Esophagus muscularis mucosa (tissue), 4 donors: Measurements from ENCODE around the gene RCC1. TPM values are rescaled to one million over a fixed set of nuclear protein-coding genes. Genes with fewer than 3 reads are reported as not detected.
"Not testable (repeated sequence)": the region's sequence is repeated elsewhere in the genome, so short reads cannot be mapped to it uniquely, and the experiment has no call there.

Experiments
- DNase-seq: peaks from one replicate; pipeline ENCODE4 v3.0.0-alpha.2; 2017; ENCODE audit errors: extremely low spot score
- H3K27ac ChIP-seq, 4 donors: fragments of 200-600 bp; sonication (generic); replicated peaks in 1 of 4; 1 replicate in 3 of 4; 2 replicates in 1 of 4; pipeline ENCODE4 v1.5.1; 2016 to 2019; ENCODE audit warnings: mild to moderate bottlenecking in 1 of 4
- H3K27me3 ChIP-seq, 4 donors: fragments of 200-600 bp; sonication (generic); one replicate each; pipeline versions ENCODE4 v1.5.1 to v1.6.0; 2016 to 2019
- H3K36me3 ChIP-seq, 4 donors: fragments of 200-600 bp; sonication (generic); one replicate each; pipeline ENCODE4 v1.5.1; 2016 to 2019
- H3K4me1 ChIP-seq, 4 donors: fragments of 200-600 bp; sonication (generic); one replicate each; pipeline ENCODE4 v1.5.1; 2016 to 2019
- H3K4me3 ChIP-seq, 4 donors: fragments of 200-600 bp; sonication (generic); 1 replicate in 2 of 4; 2 replicates in 2 of 4; pipeline ENCODE4 v1.5.1; 2016 to 2019; ENCODE audit warnings: mild to moderate bottlenecking in 4 of 4, moderate library complexity in 1 of 4
- H3K9me3 ChIP-seq, 4 donors: fragments of 200-600 bp; sonication (generic); 1 replicate in 3 of 4; 2 replicates in 1 of 4; pipeline ENCODE4 v1.5.1; 2016 to 2019
- CTCF ChIP-seq, 3 experiments: fragments of 200-600 bp in 2 of 3; fragments of 450-650 bp in 1 of 3; sonication (generic) in 2 of 3; IDR thresholded peaks; one replicate each; pipeline ENCODE4 v1.5.1; 2017 to 2019; ENCODE audit warnings: antibody characterized with exemption in 3 of 3, mild to moderate bottlenecking in 2 of 3, moderate library complexity in 1 of 3
- EP300 ChIP-seq: sonication (generic); formaldehyde crosslinking; IDR thresholded peaks from one replicate; pipeline ENCODE4 v1.6.1; 2017; ENCODE audit warnings: antibody characterized with exemption
- POLR2A ChIP-seq: fragments of 450-650 bp; IDR thresholded peaks from one replicate; pipeline ENCODE4 v1.6.1; 2017; ENCODE audit warnings: antibody characterized with exemption, moderate library complexity, mild to moderate bottlenecking, low read depth
- POLR2AphosphoS5 ChIP-seq, 2 donors: sonication (generic); formaldehyde crosslinking; IDR thresholded peaks; one replicate each; pipeline ENCODE4 v1.6.1; 2017; ENCODE audit warnings: antibody characterized with exemption in 2 of 2
- WGBS: methylation state at CpG from one replicate; pipeline ENCODE4 v1.1.5; 2018; 5-methylcytosine and 5-hydroxymethylcytosine counted together
- intact Hi-C: fragments of 100-400 bp; cut with DNase I; formaldehyde crosslinking; loops from one replicate; pipeline ENCODE4 v1.15.1; 2023
- total RNA-seq, 4 donors: library from RNA; depleted of rRNA; stranded (reverse); fragments of >200 nt; gene quantifications; one replicate each; pipeline versions ENCODE4 v1.1.0 to v1.2.1, GENCODE V29; 2016

RCC1 gene
- total RNA-seq, 4 donors from 2014 or later, result 8.3 to 17.1 (median 11.3) TPM

GRCh38 chr1:28564310-28564709 is 58.5 kb downstream of the RCC1 start:
- TF ChIP-seq POLR2AphosphoS5 (IDR thresholded peaks at IDR 0.05) (no peak), POLR2A (no peak), EP300 (no peak), CTCF (IDR thresholded peaks at IDR 0.05) (no peak)
- Histone ChIP-seq H3K4me1 (no peaks in the 10 kb centered on the region), H3K9me3 (no peaks in the 10 kb centered on the region), H3K36me3 (peaks cover 87 to 100% (median 100%) of the 10 kb centered on the region in 4 donors), H3K4me3 (no peak overlapping the region), H3K27ac (no peak overlapping the region), H3K27me3 (no peaks in the 10 kb centered on the region)
- intact Hi-C loops, result no loop called here
- DNase-seq, result no peak

GRCh38 chr1:28565040-28565439 is 59.2 kb downstream of the RCC1 start:
- 100% methylated on average over 7 of the region's 7 CpGs for WGBS
- H3K36me3 ChIP-seq, result peaks cover 84 to 100% (median 96%) of the 10 kb centered on the region in 4 donors
- TF ChIP-seq CTCF (IDR thresholded peaks at IDR 0.05), result no peak
- no peak for TF ChIP-seq EP300
- no peak for TF ChIP-seq POLR2AphosphoS5 (IDR thresholded peaks at IDR 0.05)
- TF ChIP-seq POLR2A, result no peak
- DNase-seq, result no peak
- no peaks in the 10 kb centered on the region for H3K27me3 ChIP-seq
- intact Hi-C loops, result no loop called here
- H3K4me3 ChIP-seq, result no peak overlapping the region
- H3K4me1 ChIP-seq, result no peaks in the 10 kb centered on the region
- H3K9me3 ChIP-seq, result no peaks in the 10 kb centered on the region
- no peak overlapping the region for H3K27ac ChIP-seq

GRCh38 chr1:28565726-28566125 is 59.9 kb downstream of the RCC1 start:
- peaks cover 84 to 100% (median 94%) of the 10 kb centered on the region in 4 donors for H3K36me3 ChIP-seq

GRCh38 chr1:28566931-28567330 is 61.1 kb downstream of the RCC1 start:
- TF ChIP-seq POLR2A (no peak), CTCF (IDR thresholded peaks at IDR 0.05) (no peak), POLR2AphosphoS5 (IDR thresholded peaks at IDR 0.05) (no peak), EP300 (no peak)
- Histone ChIP-seq H3K27me3 (no peaks in the 10 kb centered on the region), H3K4me1 (no peaks in the 10 kb centered on the region), H3K9me3 (no peaks in the 10 kb centered on the region), H3K36me3 (peaks cover 74 to 100% (median 94%) of the 10 kb centered on the region in 4 donors), H3K27ac (no peak overlapping the region), H3K4me3 (no peak overlapping the region)
- no peak for DNase-seq
- intact Hi-C loops, result no loop called here
- 100% methylated on average over 2 of the region's 2 CpGs for WGBS

More at GRCh38 chr1:28565726-28566125, 59.9 kb downstream of the RCC1 start:
- H3K9me3 ChIP-seq, result no peaks in the 10 kb centered on the region
- no peak for TF ChIP-seq POLR2AphosphoS5 (IDR thresholded peaks at IDR 0.05)
- TF ChIP-seq CTCF (IDR thresholded peaks at IDR 0.05), result no peak
- TF ChIP-seq POLR2A, result no peak
- no peak for TF ChIP-seq EP300
- intact Hi-C loops, result no loop called here
- no peak overlapping the region for H3K4me3 ChIP-seq
- no peak overlapping the region for H3K27ac ChIP-seq
- 87% methylated on average over 6 of the region's 6 CpGs for WGBS
- H3K27me3 ChIP-seq, result no peaks in the 10 kb centered on the region
- no peaks in the 10 kb centered on the region for H3K4me1 ChIP-seq
- DNase-seq, result no peak

- Histone ChIP-seq H3K4me3 (no peak overlapping the region), H3K9me3 (no peaks in the 10 kb centered on the region), H3K36me3 (peaks cover 51 to 100% (median 92%) of the 10 kb centered on the region in 4 donors), H3K27ac (no peak overlapping the region), H3K27me3 (no peaks in the 10 kb centered on the region), H3K4me1 (no peaks in the 10 kb centered on the region)
- 79% methylated on average over 4 of the region's 4 CpGs for WGBS
- TF ChIP-seq POLR2AphosphoS5 (IDR thresholded peaks at IDR 0.05) (no peak), POLR2A (no peak), EP300 (no peak), CTCF (IDR thresholded peaks at IDR 0.05) (no peak)
- intact Hi-C loops, result no loop called here
- no peak for DNase-seq
Observed at GRCh38 chr1:28571911-28572310, 66.1 kb downstream of the RCC1 start.

- H3K27ac ChIP-seq, H3K27me3 ChIP-seq, DNase-seq, intact Hi-C loops, H3K4me3 ChIP-seq, H3K4me1 ChIP-seq, H3K9me3 ChIP-seq: not testable (repeated sequence)
- peaks cover 49 to 100% (median 92%) of the 10 kb centered on the region in 4 donors for H3K36me3 ChIP-seq
- WGBS, result 88% methylated on average over 12 of the region's 12 CpGs
Observed at GRCh38 chr1:28572891-28573290, 67.0 kb downstream of the RCC1 start.
